Frontal cortex (tissue), 4 donors: Measurements from ENCODE around the gene TMEM198. TPM values are rescaled to one million over a fixed set of nuclear protein-coding genes. Genes with fewer than 3 reads are reported as not detected.

Experiments used
- DNase-seq, 2 donors: peaks; one replicate each; pipeline ENCODE4 v3.0.0; 2012; ENCODE audit warnings: low spot score in 2 of 2
- FAIRE-seq: peaks from 2 replicates; lab custom pipeline; 2012; peaks lifted over from hg19 to GRCh38; lab: Jason Lieb, UNC
- total RNA-seq: library from RNA; depleted of rRNA; stranded (reverse); fragments of >200 nt; gene quantifications from one replicate; pipeline ENCODE4 v1.2.3, GENCODE V29; 2014
- donor health status: control.
- donor health status: control.
- donor health status: control.

The TMEM198 gene
- total RNA-seq, 1 donor from 2014 or later = 14.7 TPM

DNA sequence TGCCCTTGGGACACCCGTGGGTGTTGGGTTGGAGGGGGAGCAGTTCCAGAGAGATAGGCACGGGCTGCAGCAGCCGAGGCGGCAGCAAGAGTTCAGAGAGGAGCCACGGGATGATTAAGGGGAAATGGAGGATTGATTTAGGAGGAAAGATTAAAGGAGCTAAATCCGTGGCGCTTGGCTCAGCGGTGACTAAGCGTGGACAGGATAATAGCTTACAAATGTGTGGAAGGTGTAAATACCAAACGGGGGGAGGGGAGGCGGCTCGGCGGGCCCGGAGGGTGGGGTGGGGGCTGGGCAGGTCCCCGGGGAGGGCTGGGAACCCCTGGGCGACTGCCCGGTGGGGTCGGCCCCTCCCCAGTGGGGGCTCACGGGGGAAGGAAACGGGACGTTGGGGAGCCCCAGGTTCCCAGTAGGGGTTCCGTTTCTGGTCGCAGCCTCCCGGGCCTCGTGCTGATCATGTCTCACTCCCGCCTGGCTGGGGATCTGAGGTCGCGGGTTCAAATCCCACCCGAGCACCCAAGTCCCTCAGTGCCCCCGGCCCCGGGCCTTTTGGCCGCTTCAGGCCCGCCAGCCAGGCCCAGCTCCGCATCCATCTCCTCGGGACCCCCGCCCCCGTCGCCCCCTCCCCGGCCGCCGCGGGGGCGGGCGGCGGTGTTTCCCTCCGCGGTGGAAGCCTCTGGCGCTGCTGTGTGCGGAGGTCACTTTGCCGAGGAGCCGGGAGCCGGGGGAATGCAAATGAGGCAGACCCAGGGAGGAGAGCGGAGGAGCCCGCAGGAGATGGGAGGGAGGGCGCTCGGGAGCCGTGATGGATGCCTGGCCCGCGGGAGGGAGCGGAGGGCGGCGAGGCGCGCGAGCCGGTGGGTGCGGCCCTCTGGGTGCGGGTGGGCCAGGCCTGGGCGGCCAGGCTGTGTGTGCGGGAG lies 21.5 kb upstream of the TMEM198 start:
- no peak for FAIRE-seq

DNA sequence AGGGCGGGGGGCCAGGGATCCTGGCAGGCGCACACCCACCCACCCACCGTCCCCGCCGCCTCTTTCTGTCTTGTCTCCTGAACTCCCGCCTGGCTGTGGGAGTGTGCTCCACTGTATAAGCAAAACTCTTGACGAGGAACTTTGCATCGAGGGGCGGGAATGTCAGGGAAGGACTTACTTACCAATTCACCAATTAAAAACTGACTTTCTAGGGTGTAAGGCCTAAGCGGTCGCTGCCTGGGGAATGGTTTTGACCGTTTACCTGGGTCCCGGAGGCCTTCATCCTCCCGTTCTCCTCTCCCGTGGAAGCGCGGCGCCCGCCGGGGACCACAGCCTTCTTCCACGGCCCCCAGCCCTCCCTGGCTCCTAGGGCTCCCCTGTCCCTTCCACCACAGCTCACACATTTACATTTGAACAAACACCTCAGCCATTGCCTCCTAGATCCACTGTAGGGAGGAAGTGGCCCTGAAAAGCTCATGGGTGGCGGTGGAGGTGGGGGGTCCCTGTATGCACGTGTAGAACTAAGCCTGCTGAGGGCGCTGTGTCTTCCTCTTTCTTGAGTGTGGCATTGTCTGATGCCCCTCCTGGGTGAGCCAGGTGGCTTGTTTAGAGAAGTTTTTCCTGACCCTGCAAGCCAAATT lies 20.7 kb upstream of the TMEM198 start:
- FAIRE-seq = no peak
- no peak for DNase-seq

More for the DNA sequence above, 21.5 kb upstream of the TMEM198 start:
- peak in 1 of 2 donors; percentile 77 for DNase-seq

DNA sequence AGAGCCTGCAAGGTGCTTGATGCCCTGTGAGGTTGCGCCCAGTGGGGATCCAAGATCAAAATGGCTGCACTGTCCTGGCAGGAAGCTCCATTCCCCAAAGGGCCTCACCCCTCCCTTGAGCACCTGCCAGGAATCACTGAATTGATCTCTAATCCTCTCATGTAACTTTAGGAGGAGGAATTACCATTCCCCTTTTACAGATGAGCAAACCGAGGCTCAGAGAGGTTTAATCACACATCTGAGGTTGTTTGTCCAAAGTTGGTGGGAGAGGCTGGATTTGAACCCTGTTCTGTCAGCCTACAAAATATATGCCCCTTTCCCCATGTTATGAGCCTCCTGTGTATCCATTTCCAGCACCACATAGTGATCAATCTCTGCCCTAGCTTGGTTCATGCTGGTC lies 19.0 kb upstream of the TMEM198 start:
- no peak for FAIRE-seq
- no peak for DNase-seq

GRCh38 chr2:219525533-219526232 lies 18.1 kb upstream of the TMEM198 start:
- no peak for DNase-seq
- FAIRE-seq = no peak

DNA sequence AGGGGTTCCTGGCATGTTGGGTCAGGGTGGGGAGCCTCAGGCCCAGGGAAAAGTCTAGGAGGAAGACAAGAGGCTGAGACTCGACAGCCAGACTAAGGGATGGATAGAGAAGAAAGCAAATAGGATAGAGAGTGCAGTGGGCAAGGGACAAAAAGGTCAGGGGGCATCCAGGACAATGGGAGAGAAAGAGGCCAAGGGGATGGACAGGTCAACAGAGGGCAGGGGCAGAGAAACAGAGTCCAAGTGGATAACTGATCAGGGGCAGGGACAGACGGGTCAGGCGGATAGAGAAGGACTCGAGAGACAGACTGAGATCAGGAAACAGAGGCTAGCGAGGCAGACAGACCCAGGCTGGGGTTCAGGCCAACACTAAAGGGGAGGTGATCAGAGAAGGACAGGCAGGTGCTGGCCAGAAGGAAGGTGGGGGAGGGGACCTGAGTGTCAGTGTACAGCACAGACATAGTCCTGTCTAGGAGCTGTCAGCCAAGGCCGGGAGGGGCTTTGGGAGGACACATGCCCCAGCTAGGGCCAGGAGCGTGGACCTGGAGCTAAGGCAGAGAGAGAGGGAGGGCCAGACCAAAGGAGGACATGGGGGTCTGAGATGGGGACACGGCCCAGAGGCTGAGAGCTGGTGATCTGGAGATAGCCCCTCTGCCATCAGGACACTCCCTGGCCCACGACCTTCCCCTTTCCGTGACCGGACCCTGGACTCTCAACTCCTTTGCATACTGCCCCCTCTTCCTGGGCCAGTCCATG lies 17.3 kb upstream of the TMEM198 start:
- DNase-seq (no peak), FAIRE-seq (no peak)

GRCh38 chr2:219527076-219527394 lies 16.8 kb upstream of the TMEM198 start:
- DNase-seq (no peak), FAIRE-seq (no peak)

DNA sequence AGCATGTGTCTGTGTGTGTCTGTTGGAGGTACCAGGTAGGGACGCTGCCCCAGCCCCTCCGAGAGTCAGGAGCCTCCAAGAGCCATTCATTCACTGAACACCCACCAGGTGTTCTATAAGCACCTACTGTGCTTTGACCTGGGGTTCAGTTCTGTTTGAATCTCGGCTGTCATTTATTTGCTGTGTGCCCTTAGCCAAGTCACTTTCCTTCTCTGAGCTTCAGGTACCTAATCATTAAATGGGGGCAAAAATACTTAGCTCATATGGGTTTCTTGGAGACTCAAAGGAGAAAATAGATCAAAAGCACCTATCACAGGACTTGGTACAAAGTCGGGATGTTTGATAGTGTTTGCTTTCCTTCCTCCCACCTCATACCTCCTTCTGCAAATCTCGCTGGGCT lies 16.4 kb upstream of the TMEM198 start:
- DNase-seq (no peak), FAIRE-seq (no peak)

DNA sequence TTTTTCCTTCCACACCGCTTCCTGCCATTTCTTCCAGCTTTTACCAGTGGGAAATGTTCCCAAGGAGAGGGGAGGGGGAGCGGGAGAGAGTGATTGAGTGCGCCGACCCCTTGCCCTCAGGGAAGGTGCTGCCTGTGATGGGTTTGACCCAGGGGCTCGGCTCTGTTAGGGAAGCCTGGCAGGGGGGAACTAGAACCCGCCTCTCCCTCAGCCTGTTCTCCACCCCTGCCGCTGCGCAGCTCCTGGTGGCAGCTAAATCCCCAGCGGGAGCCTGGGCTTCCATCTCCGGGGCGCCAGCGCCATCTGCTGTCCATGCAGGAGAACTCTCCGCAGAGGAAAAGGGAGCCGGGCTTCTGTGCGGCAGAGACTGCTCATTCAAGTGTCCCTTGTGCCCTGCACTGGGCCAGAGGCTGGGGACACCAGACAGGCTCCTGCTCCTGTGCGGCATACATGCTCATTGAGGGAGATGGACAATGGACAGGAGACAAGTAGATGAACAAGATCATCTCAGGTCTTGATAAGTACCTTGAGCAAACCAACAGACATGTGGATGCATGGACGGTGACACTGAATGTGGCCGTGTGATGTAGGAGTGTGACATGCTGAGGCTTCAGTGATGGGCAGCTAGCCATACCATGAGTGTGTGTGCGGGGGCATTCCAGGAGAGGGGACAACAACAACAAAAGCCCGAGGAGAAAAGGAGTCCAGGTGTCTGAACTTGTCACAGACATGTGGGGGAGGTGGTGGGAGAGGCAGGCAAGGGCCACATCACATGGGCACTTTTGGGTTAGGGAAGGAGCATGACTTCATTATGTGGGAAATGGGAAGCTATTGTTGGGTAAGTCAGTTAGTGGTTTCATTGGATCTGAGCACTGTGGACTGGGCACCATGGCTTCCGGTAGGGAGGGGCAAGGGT lies 13.5 kb upstream of the TMEM198 start:
- DNase-seq (peak; percentile 85 to 93), FAIRE-seq (no peak)

GRCh38 chr2:219531639-219532377 lies 12.0 kb upstream of the TMEM198 start:
- FAIRE-seq (no peak), DNase-seq (no peak)

DNA sequence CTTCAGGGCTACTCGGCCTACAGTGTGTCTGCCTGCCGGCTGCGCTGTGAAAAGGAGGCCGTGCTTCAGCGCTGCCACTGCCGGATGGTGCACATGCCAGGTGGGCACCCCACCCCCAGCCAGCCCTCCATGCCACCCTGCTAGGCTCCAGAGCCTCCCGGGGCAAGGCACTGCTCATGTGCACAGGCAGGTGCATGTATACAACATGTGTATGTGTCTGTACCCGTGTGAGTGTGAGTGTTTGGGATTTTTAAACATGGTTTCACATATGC lies 11.5 kb upstream of the TMEM198 start:
- FAIRE-seq = no peak
- DNase-seq = no peak

DNA sequence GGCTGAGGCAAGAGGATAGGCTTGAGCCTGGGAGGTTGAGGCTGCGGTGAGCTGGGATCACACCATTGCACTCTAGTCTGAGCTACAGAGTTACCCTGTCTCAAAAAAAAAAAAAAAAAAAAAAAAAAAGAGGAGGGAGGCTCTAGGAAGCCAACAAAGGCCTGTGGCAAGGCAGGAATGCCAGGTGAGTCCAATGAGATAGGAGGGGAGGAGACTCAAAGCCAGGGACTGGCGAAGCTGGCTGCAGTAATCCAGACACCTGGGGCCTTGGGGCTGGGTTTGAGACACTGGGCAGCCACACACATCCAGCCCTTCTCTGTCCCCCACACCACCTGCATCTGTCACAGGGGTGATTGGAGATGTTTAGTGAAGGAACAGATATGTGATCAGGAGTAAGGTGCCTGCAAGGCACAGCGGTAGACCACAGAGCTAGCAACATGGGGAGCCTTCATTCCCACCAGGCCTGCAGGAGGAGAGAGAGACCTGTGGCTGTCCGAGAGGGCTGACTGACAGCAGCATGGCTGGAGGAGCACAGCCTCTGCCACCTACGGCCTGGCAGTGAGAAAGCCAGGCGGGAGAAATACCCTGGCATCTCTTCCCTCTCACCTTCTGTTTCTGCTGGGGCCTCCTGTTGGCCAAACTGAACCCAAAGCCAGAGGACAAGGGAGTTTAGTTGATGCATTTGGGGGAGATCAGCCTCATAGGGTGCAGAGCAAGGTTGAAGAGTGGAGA lies 9.7 kb upstream of the TMEM198 start:
- FAIRE-seq (no peak), DNase-seq (no peak)

- no peak for DNase-seq
- FAIRE-seq = no peak
Observed at GRCh38 chr2:219536425-219536824, 7.4 kb upstream of the TMEM198 start.

- DNase-seq = no peak
- no peak for FAIRE-seq
Observed at GRCh38 chr2:219536967-219537366, 6.9 kb upstream of the TMEM198 start.

DNA sequence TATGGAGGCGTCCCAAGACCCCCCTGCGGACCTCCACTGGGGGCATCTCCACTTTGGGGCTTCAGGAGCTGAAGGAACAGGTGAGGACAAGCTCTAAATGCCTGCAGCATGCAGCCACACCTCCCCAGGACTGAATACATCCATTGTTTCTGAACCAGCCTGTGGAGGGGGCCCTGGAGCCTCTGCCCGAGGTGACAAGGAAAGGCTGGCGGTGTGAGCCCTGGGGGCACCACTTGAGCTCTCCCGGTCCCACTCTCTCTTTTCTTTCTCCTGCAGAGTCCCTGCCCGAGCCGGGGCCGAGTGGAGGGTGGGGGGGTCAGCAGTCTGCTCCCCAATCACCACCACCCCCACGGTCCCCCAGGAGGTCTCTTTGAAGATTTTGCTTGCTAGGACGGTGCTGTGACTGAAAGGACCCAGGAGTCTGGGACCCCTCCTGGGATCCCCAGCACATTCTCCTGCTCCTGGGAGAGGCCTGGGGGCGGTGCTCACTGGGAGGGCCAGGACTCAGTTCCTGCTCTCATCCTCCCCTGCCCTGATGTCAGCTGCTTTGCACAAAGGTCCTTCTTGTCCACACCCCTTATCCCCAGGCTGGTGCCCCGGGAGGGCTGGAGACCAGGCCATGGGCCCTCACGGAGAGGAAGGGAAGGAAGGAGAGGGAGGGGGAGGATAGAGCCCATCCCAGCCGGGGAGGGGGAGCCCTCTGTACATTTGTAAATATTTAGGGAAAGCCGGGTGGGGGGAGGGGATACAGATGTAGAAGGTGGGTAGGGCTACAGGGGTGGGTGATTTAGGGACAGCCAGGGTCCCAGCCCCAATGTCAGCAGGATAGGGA lies 6.0 kb upstream of the TMEM198 start:
- no peak for DNase-seq
- FAIRE-seq = no peak

GRCh38 chr2:219538504-219538951 lies 5.3 kb upstream of the TMEM198 start:
- no peak for FAIRE-seq
- DNase-seq = no peak

DNA sequence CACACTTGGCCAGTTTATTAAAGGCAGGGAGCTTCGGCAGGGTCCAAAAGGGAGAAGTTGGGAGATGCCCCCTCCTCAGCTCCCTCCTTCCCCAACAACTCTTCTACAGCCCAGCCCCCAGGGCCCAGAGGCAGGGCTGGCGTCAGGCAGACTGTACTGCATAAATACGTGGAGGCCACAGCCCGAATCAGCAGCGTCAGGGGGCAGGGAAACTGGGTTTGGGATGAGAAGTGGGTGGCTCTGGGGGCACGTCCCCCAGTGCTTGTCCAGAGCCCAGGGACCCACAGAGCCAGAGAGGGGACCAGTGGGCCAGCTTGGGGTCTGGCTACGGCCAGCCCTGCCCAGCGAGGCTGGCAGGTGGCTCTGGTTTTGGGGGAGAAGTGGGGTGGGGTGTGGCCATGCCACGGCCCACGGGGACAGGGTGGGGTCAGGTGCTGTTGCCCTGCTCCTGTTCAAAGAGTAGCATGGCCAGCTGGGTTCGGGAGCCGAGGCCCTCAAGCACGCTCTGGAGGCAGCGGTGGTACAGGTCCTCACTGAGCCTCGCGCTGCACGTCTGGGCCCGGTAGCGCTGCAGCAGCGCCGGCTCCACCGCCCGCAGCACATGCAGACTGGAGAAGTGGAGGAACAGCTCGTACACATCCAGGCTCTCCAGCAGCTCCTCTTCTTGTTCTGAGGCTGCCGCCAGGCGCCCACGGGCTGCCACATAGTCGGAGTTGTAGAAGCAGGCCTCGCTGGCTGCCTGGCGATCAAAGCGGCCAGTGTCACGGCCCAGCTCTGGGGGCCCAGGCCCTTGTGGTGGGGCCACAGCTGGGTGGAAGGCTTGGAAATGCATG lies 4.7 kb upstream of the TMEM198 start:
- no peak for DNase-seq
- no peak for FAIRE-seq
